EH (cell line): ENCODE results near the gene ABCA5.
"Not testable (repeated sequence)": the region's sequence is repeated elsewhere in the genome, so short reads cannot be mapped to it uniquely, and the experiment has no call there.

Experiments used
- DNase-seq: peaks from one replicate; pipeline ENCODE4 v3.0.0-alpha.2; 2015; ENCODE audit warnings: low read depth

Gene ABCA5

GRCh38 chr17:69325518-69326376, 1.2 kb downstream of the ABCA5 start:
- DNase-seq, result no peak

GRCh38 chr17:69323806-69324205, 3.1 kb downstream of the ABCA5 start:
- no peak for DNase-seq

GRCh38 chr17:69320908-69321238, 6.1 kb downstream of the ABCA5 start:
- no peak for DNase-seq

GRCh38 chr17:69320210-69320907, 6.6 kb downstream of the ABCA5 start:
- no peak for DNase-seq

GRCh38 chr17:69317625-69318024, 9.3 kb downstream of the ABCA5 start:
- DNase-seq, result no peak

GRCh38 chr17:69314246-69315065, 12.5 kb downstream of the ABCA5 start:
- DNase-seq, result no peak

- no peak for DNase-seq
Measured at GRCh38 chr17:69305177-69305576, 21.8 kb downstream of the ABCA5 start.

GRCh38 chr17:69302682-69303081, 24.3 kb downstream of the ABCA5 start:
- DNase-seq, result no peak

- peak; percentile 9 for DNase-seq
Measured at GRCh38 chr17:69300222-69300621, 26.7 kb downstream of the ABCA5 start.

GRCh38 chr17:69298120-69298722, 28.7 kb downstream of the ABCA5 start:
- DNase-seq, result not testable (repeated sequence)

- DNase-seq, result peak; percentile 31
Measured at GRCh38 chr17:69287168-69287567, 39.8 kb downstream of the ABCA5 start.

GRCh38 chr17:69286257-69286656, 40.7 kb downstream of the ABCA5 start:
- peak; percentile 2 for DNase-seq

GRCh38 chr17:69284646-69285045, 42.3 kb downstream of the ABCA5 start:
- no peak for DNase-seq

- no peak for DNase-seq
Measured at GRCh38 chr17:69282002-69282401, 44.9 kb downstream of the ABCA5 start.

- not testable (repeated sequence) for DNase-seq
Measured at GRCh38 chr17:69276279-69276678, 50.7 kb downstream of the ABCA5 start.

- DNase-seq, result no peak
Measured at GRCh38 chr17:69275751-69276150, 51.2 kb downstream of the ABCA5 start.

GRCh38 chr17:69271023-69271422, 55.9 kb downstream of the ABCA5 start:
- no peak for DNase-seq

GRCh38 chr17:69269131-69269998, 57.6 kb downstream of the ABCA5 start:
- peak; percentile 83 for DNase-seq

GRCh38 chr17:69268543-69269014, 58.4 kb downstream of the ABCA5 start:
- DNase-seq, result peak; percentile 25

- no peak for DNase-seq
Measured at GRCh38 chr17:69267219-69267618, 59.7 kb downstream of the ABCA5 start.

- DNase-seq, result no peak
Measured at GRCh38 chr17:69265873-69266272, 61.1 kb downstream of the ABCA5 start.
